Measurements from ENCODE around the gene AP5S1. TPM values are rescaled to one million over a fixed set of nuclear protein-coding genes. Genes with fewer than 3 reads are reported as not detected.

AP5S1 gene
- total and polyA plus RNA-seq, 2 donors (not counting 1 experiment from before 2014, with no cell fraction given), result 11.8 to 17.8 TPM

GRCh38 chr20:3865887-3866407 lies 45.6 kb downstream of the AP5S1 start:
- Histone ChIP-seq H3K4me2 (ENCODE audit: extremely low read depth, insufficient read depth, low read length) (no peak overlapping the region), H4K20me1 (ENCODE audit: control insufficient read depth, extremely low read depth, insufficient read depth, low read length) (no peaks in the 10 kb centered on the region), H3K4me1 (ENCODE audit: control insufficient read depth, extremely low read depth, insufficient read depth, low read length) (no peaks in the 10 kb centered on the region), H3K4me3 (replicated peaks in 1 of 4; ENCODE audit: control extremely low read depth in 1 of 4, insufficient read depth in 1 of 4, low read depth in 3 of 4, low read length in 4 of 4) (no peak overlapping the region), H2AFZ (ENCODE audit: low read length) (no peak overlapping the region), H3K27me3 (ENCODE audit: control insufficient read depth, insufficient read depth, low read length) (no peaks in the 10 kb centered on the region), H3K36me3 (ENCODE audit: control insufficient read depth, insufficient read depth, low read length) (peaks cover 36% of the 10 kb centered on the region), H3K9ac (ENCODE audit: insufficient read depth, low read length) (no peak overlapping the region), H3K27ac (ENCODE audit: insufficient read depth, low read length) (no peak overlapping the region), H3K79me2 (ENCODE audit: control insufficient read depth, insufficient read depth, low read length) (no peaks in the 10 kb centered on the region), H3K9me3 (ENCODE audit: control insufficient read depth, insufficient read depth, low read depth, low read length) (no peaks in the 10 kb centered on the region)
- TF ChIP-seq, protein P1, sequence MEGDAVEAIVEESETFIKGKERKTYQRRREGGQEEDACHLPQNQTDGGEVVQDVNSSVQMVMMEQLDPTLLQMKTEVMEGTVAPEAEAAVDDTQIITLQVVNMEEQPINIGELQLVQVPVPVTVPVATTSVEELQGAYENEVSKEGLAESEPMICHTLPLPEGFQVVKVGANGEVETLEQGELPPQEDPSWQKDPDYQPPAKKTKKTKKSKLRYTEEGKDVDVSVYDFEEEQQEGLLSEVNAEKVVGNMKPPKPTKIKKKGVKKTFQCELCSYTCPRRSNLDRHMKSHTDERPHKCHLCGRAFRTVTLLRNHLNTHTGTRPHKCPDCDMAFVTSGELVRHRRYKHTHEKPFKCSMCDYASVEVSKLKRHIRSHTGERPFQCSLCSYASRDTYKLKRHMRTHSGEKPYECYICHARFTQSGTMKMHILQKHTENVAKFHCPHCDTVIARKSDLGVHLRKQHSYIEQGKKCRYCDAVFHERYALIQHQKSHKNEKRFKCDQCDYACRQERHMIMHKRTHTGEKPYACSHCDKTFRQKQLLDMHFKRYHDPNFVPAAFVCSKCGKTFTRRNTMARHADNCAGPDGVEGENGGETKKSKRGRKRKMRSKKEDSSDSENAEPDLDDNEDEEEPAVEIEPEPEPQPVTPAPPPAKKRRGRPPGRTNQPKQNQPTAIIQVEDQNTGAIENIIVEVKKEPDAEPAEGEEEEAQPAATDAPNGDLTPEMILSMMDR (conservative IDR thresholded peaks at IDR 0.05 in 1 of 2, IDR thresholded peaks at IDR 0.05 in 1 of 2; ENCODE audit: low read depth in 1 of 2, low read length in 2 of 2), result no peak
- no peak for TF ChIP-seq EZH2 (IDR thresholded peaks at IDR 0.05; ENCODE audit: low read length, missing control alignments)
- no peak for DNase-seq (ENCODE audit: low read depth in 2 of 2)

DNA sequence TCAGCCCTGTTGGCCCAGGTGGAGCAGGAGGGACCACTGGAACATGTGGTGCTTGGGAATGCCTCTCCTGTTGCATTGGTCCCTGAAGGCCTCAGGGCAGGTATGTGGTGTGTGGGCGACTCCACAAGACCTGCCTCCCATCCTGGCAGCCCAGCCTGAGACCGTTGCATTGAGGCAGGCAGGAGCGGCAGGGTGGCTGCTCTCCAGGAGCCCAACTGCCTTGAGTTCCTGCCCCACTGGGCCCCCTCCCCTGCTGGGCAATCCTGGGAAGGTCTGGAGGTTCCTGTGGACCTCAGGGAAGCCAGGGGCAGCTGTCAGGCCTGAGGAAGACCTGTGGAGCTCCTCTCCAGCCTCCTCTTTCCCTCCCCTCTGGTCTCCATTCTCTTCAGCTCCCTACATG lies 46.1 kb downstream of the AP5S1 start:
- Histone ChIP-seq H3K36me3 (ENCODE audit: control insufficient read depth, insufficient read depth, low read length) (peaks cover 36% of the 10 kb centered on the region), H3K27ac (ENCODE audit: insufficient read depth, low read length) (no peak overlapping the region)
- DNase-seq (ENCODE audit: low read depth in 2 of 2), result no peak

DNA sequence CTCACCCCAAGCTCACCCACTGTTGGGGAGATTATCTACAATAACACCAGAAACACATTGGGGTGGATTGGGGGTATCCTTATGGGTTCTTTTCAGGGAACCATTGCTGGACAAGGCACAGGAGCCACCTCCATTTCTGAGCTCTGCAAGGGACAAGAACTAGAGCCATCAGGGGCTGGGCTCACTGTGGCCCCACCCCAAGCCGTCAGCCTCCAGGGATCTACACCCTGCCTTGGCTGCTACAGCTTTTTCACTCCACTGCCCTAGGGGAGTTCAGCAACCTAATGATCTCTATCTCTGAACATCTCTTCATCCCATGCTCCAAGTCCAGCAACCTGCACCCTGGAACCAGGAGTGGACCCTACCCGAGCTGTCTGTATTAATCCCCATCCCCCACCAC lies 47.5 kb downstream of the AP5S1 start:
- Histone ChIP-seq H3K27ac (ENCODE audit: insufficient read depth, low read length) (no peak overlapping the region), H3K36me3 (ENCODE audit: control insufficient read depth, insufficient read depth, low read length) (peaks cover 29% of the 10 kb centered on the region), H3K4me3 (replicated peaks in 1 of 4; ENCODE audit: control extremely low read depth in 1 of 4, insufficient read depth in 1 of 4, low read depth in 3 of 4, low read length in 4 of 4) (no peak overlapping the region), H3K9me3 (ENCODE audit: control insufficient read depth, insufficient read depth, low read depth, low read length) (no peaks in the 10 kb centered on the region), H4K20me1 (ENCODE audit: control insufficient read depth, extremely low read depth, insufficient read depth, low read length) (no peaks in the 10 kb centered on the region), H3K4me2 (ENCODE audit: extremely low read depth, insufficient read depth, low read length) (no peak overlapping the region), H3K79me2 (ENCODE audit: control insufficient read depth, insufficient read depth, low read length) (no peaks in the 10 kb centered on the region), H2AFZ (ENCODE audit: low read length) (no peak overlapping the region), H3K4me1 (ENCODE audit: control insufficient read depth, extremely low read depth, insufficient read depth, low read length) (no peaks in the 10 kb centered on the region), H3K9ac (ENCODE audit: insufficient read depth, low read length) (no peak overlapping the region), H3K27me3 (ENCODE audit: control insufficient read depth, insufficient read depth, low read length) (no peaks in the 10 kb centered on the region)
- DNase-seq (ENCODE audit: low read depth in 2 of 2), result no peak
- TF ChIP-seq, protein P1 (conservative IDR thresholded peaks at IDR 0.05 in 1 of 2, IDR thresholded peaks at IDR 0.05 in 1 of 2; ENCODE audit: low read depth in 1 of 2, low read length in 2 of 2), result no peak
- no peak for TF ChIP-seq EZH2 (IDR thresholded peaks at IDR 0.05; ENCODE audit: low read length, missing control alignments)

More for the DNA sequence above, 46.1 kb downstream of the AP5S1 start:
- Histone ChIP-seq H4K20me1 (ENCODE audit: control insufficient read depth, extremely low read depth, insufficient read depth, low read length) (no peaks in the 10 kb centered on the region), H3K27me3 (ENCODE audit: control insufficient read depth, insufficient read depth, low read length) (no peaks in the 10 kb centered on the region), H3K9ac (ENCODE audit: insufficient read depth, low read length) (no peak overlapping the region), H2AFZ (ENCODE audit: low read length) (no peak overlapping the region), H3K79me2 (ENCODE audit: control insufficient read depth, insufficient read depth, low read length) (no peaks in the 10 kb centered on the region), H3K4me2 (ENCODE audit: extremely low read depth, insufficient read depth, low read length) (no peak overlapping the region), H3K4me3 (replicated peaks in 1 of 4; ENCODE audit: control extremely low read depth in 1 of 4, insufficient read depth in 1 of 4, low read depth in 3 of 4, low read length in 4 of 4) (no peak overlapping the region), H3K4me1 (ENCODE audit: control insufficient read depth, extremely low read depth, insufficient read depth, low read length) (no peaks in the 10 kb centered on the region), H3K9me3 (ENCODE audit: control insufficient read depth, insufficient read depth, low read depth, low read length) (no peaks in the 10 kb centered on the region)
- TF ChIP-seq EZH2 (IDR thresholded peaks at IDR 0.05; ENCODE audit: low read length, missing control alignments), result no peak
- TF ChIP-seq, protein P1 (conservative IDR thresholded peaks at IDR 0.05 in 1 of 2, IDR thresholded peaks at IDR 0.05 in 1 of 2; ENCODE audit: low read depth in 1 of 2, low read length in 2 of 2), result no peak

Data from fibroblast of lung (primary cell).